ENCODE results near the gene CACNA2D3.

CACNA2D3 gene

DNA sequence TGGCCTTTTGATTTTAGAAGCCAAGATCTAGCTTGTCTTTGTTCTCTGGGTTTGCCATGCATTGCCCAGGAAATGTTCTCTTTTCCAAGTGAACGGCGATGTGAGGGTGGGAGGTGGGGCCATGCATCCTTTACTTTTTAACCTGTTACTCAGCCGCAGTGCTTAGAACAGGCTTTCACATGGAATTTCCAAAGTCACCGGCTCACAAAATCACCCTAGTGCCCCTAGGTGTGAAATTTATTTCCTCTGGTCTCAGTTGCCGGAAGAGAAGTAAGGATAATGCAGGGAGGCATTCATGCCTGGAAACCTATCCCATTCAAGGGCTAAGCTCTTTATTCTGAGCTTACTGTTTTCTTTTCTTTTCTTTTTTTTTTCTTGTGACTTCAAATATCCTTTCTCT lies 93.2 kb downstream of the CACNA2D3 start:
- DNase-seq (ENCODE audit: low read depth in 2 of 2): no peak

DNA sequence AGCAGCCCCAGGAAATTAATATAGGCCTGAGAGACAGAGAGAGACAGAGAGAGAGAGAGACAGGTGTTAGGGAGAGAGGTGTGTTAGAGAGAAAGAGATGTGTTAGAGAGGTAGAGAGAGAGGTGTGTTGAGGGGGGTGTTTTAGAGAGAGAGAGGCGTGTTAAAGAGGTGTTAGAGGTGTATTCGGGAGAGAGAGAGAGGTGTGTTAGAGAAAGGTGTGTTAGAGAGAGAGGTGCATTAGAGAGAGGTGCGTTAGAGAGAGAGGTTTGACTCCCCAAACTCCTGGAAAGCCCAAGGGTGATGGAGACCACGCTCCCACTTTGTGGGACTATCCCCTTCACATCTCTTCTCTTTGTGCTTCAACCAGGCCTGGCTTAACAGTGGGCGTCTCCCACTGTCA lies 95.5 kb downstream of the CACNA2D3 start:
- no peak for DNase-seq (ENCODE audit: low read depth in 2 of 2)

DNA sequence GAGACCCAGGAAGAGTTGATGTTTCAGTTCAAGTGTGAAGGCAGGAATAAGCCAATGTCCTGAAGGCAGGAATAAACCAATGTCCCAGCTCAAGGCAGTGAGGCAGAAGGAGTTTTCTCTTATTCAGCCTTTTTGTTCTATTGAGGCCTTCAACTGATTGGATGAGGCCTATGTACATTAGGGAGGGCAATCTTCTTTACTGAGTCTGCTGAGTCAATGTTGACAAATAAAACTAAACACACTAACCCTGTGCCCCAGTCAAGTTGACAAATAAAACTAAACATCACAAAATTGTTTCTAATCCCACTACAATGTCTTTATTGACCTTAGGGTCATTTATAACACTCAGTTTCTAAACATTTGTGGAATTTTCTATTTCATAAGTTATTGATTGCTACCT lies 100.0 kb downstream of the CACNA2D3 start:
- no peak for DNase-seq (ENCODE audit: low read depth in 2 of 2)

DNA sequence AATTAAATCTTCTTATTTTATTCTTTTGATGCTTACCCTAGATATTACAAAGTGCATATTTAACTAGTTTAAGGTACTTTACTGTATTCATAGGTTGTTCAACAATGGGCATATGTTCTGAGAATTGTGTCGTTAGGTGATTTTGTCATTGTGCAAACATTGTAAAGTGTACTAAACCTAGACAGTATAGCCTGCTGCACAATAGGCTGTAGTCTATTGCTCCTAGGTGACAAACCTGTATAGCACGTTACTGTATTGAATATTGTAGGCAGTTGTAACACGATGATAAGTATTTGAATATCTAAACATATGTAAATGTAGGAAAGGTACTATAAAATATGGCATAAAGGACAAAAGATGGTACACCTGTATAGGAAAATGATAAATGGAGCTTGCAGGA lies 100.7 kb downstream of the CACNA2D3 start:
- DNase-seq (ENCODE audit: low read depth in 2 of 2): no peak

DNA sequence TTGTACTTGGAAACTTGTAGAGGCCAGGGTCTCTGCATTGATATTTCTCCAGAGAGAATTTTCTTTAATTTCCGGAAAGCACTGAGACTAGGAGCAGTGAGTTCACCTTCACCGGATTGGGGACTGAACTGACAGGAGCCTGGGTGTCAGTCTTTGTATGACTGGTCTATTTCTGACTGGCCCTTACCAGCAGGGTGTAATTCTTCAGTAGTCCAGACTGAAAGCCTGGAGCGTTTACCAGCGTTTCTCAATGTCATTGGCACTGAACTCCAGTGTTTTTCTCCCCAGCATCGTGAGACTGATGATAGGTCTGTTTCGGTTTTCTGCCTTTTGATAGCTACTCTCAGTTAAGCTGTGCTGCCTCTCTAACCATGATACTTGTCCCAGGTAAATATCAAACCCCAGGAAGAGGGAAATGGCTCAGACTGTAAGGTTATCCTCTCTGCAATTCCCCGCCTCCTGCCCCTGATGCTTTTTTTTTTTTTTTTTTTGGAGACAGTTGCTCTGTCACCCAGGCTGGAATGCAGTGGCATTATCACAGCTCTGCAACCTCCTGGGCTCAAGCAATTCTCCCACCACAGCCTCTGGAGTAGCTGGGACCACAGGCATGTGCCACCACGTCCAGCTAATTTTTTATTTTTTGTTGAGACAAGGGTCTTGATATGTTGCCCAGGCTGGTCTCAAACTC lies 103.6 kb downstream of the CACNA2D3 start:
- no peak for DNase-seq (ENCODE audit: low read depth in 2 of 2)

- DNase-seq (ENCODE audit: low read depth in 2 of 2): no peak
Observed at GRCh38 chr3:54228806-54229205, 106.5 kb downstream of the CACNA2D3 start.

DNA sequence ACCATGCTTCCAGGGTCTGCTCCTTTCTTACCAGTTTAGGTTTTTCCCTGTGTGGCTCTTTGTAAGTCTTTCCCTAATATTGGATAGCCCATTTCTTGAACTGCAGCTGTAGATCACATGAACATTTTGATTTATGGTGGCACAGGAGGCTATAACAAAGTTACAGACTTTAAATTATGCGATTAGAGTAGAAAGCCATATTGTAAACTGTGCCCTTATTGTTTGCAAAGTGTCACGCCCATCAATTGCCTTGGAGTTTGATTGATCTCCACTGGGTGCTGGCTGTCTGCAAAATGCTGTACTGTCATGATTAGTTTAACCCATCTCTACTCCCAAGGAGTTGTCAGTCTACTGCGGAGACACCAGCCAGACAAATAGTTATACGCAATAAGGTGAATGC lies 110.3 kb downstream of the CACNA2D3 start:
- DNase-seq (ENCODE audit: low read depth in 2 of 2): no peak

DNA sequence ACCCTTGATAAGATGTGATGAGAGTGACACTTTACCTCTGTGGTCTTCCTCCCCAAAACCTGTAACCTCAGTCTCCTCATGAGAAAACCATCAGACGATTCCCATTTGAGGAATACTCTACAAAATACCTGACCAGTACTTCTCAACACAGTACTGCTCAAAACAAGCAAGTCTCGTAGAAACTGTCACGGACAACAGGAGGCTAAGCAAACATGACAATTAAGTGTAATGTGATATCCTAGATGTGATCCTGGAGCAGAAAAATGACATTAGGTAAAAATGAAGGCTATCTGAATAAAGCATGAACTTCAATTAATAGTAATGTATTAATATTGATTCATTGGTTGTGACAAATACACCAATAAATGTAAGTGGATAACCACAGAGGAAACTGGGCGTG lies 113.6 kb downstream of the CACNA2D3 start:
- DNase-seq (ENCODE audit: low read depth in 2 of 2): no peak

- no peak for DNase-seq (ENCODE audit: low read depth in 2 of 2)
Observed at GRCh38 chr3:54237109-54237508, 114.8 kb downstream of the CACNA2D3 start.

DNA sequence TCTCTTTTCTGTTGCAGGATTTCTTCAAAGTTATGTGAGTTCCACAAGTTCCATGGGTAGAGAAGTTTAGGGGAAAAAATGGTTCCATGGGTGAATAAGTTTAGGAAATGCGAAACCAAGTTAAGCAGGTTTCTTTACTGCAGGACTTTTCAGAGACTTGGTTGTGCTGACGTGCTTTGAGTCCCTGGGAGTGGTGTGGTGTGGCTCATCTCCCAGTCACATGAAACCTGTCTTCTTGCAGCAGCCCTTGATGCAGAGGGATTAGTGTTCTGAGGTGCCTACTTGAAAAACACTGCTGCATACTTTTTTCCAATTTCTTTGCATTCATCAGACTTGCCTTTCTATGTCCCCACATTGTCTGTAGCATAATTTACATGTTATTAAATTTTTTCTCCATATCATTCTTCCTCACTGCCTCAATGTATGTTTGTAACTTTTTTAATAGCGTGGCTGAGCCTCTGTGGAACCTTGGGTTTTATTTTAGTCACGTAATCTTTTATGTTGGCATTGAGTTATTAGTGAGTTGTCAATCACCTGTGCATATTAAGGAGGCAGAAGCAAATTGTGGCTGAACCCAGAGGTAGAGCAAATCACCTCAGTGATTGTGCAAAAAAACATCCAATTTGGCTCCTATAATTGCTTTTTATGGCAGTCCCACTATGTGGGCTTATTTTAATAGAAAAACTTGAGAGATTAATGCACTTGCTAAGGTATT lies 115.6 kb downstream of the CACNA2D3 start:
- DNase-seq (ENCODE audit: low read depth in 2 of 2): no peak

GRCh38 chr3:54240309-54240708 lies 118.0 kb downstream of the CACNA2D3 start:
- DNase-seq (ENCODE audit: low read depth in 2 of 2): no peak

DNA sequence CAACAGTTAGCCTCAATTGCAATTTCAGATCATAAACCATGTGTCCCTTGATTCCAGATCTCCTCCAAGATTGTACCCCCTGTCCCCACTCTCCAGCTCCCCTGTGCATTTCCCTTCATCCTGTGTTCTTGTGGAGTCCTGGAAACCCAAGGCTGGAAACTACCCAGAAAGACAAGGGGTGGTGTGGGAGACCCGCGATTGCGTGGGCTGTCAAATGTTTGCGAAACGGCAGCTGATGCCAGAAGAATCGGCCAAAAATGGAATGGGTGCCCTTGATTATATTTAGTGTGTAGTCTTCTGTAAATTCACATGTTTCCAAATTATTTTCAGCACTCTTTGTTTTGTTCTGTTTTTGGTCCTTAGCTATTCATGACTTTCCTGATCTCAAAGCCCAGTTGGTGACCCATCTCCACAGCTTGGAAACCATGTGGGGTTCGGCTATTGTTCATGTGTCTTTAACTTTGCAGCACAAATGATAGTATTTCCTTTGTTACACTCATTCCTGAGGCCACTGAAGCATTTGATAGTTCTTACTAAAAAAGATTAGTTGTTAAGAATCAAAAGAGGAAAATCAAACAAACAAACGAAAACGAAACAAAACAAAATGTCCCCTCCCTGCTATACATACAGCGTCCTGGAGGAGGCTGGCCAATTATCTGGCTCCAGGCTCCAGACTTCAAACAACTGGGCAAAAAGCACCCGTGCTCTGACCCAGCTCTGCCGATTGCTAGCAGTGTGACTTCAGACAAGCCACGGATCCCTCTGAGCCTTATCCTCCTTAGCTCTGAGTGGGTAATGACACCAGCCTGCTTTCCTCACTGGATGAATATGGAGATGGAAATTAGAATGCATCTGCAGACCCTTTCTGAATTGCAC lies 120.9 kb downstream of the CACNA2D3 start:
- no peak for DNase-seq (ENCODE audit: low read depth in 2 of 2)

DNA sequence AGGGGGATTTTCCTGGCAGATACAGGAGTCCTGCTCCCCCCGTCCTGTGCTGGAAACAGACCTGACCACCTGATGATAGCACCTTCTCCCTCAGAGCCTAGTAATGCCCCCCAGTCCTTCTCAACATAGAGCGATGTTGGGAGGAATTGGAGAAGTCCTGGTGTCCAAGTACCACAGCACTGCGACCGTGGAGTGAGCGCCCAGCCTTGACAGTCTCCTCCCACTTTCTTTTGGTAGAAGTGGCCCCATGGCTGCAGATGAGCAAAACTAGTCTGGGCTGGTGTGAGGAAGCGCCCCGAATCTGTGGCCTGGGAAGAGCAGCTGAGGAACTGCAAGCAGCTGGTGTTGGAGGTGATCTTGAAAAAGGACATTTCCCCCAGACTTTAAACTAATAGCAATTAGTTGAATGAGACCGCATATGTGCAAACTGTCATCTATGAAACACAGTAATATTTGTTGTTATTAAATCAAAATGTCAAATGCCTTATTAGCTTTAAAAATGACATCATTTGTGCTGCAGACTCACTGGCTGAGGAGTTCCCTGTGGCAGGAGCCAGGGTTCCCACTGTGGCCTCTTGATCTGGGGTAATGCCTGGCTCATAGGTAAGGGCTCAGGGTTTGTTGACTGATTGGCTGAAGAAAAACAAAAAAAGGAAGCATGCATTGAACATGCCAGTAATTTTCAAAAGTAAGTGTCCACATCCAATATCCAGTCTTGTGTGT lies 121.8 kb downstream of the CACNA2D3 start:
- no peak for DNase-seq (ENCODE audit: low read depth in 2 of 2)

- no peak for DNase-seq (ENCODE audit: low read depth in 2 of 2)
Observed at GRCh38 chr3:54251705-54252104, 129.4 kb downstream of the CACNA2D3 start.

DNA sequence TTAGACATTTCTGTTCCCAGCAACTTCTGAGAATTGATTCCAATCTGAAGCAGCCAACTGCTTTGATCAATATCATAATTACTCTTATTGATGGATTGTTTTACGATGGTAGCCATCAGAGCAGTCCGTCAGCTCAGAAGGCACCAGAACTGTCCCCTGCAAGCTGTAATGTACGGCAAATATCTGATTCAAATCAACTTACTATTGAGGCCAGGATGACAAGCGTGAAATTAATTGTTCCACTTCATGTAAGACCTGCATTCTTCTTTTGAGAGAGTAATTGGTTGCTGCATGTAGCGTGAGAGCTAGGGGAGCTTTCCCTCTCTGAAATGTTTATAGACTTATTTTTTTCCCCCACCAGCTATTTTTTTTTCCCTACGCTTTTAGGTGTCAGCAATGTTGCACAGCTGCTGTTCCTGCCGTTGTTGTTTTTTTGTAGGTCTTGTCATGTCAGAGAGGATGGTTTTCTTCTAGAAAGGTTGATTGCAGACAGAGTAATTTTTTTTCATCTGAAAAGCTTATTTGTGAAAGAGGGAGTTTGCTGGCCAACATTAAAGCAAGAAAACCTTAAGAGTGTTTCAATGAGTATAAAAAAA lies 134.9 kb downstream of the CACNA2D3 start:
- no peak for DNase-seq (ENCODE audit: low read depth in 2 of 2)

GRCh38 chr3:54259636-54260035 lies 137.3 kb downstream of the CACNA2D3 start:
- DNase-seq (ENCODE audit: low read depth in 2 of 2): no peak

GRCh38 chr3:54261141-54261540 lies 138.8 kb downstream of the CACNA2D3 start:
- DNase-seq (ENCODE audit: low read depth in 2 of 2): no peak

DNA sequence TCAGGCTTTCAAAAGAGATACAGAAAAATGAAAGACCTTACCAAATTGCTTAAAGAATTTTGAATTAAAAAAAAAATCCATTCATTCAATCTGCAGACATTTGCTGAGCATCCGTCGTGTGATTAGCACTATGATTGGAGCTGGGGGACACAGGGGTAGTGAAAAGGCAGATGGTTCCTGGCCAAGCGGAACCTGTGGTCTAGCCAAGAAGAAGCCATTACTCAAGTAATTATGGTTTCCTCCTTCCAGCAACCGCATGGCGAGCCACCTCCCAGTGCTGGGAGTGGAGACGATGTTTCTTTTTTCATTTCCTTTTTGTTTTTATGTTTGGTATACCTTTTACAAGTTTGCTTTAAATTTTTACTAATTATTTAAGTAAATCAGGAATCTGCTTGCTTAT lies 140.2 kb downstream of the CACNA2D3 start:
- DNase-seq (ENCODE audit: low read depth in 2 of 2): no peak

DNA sequence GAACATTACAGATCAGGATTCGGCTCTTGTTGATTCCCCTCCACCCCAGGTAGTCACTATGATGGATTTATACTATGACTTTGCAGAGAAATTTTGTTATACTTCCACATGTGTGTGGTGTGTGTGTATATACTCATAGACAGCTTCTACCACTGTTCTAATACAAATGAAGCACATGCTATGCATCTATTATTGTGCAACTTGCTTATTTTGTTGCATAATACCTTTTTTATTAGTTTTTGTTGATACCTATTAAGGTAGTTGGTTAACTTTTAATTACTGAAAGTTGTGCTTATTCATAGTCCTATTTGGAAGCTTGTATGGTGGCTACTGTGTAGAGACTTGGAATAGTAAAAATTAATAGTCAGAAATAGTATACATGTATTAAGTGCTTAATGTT lies 140.6 kb downstream of the CACNA2D3 start:
- no peak for DNase-seq (ENCODE audit: low read depth in 2 of 2)

DNA sequence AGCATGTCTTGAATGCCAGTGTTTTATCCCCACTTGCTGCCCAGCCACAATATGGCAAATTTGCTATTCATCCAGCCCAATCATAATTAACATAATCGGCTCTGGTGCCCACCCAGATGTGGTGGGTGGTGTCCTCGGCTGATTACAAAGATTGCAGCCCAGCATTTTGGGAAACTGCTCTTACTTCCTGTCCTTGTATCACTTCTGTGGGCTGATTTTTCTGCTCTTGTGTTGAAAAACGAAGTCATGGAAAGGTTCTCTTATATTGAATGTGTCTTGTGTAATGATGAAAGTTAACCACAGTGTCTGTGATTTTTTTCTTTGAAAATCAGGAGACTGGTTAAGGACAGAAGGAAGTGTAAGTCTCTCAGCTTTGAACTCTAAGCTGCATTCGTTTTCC lies 141.7 kb downstream of the CACNA2D3 start:
- no peak for DNase-seq (ENCODE audit: low read depth in 2 of 2)

GRCh38 chr3:54270816-54271526 lies 148.6 kb downstream of the CACNA2D3 start:
- no peak for DNase-seq (ENCODE audit: low read depth in 2 of 2)
